ENCODE measurements around the gene SLC30A2.
A peak's percentile ranks its signal among the peaks of the same experiment; 100 is the strongest.
"Not testable (repeated sequence)": the region's sequence is repeated elsewhere in the genome, so short reads cannot be mapped to it uniquely, and the experiment has no call there.

SLC30A2 gene

GRCh38 chr1:26045722-26046245 lies at the start of gene SLC30A2:
Gene SLC30A2, minus strand, starts transcription at chr1:26046118. Its CDS starts 222 bp downstream, at chr1:26045896.
- DNase-seq = no peak
- in situ Hi-C loops (cut with MboI; ENCODE audit: low pct_unique_long_range_greater_than_20kb, low sequenced_read_pairs) = no loop called here

GRCh38 chr1:26094677-26095383 lies 48.9 kb upstream of the SLC30A2 start:
- in situ Hi-C loops (cut with MboI; ENCODE audit: low pct_unique_long_range_greater_than_20kb, low sequenced_read_pairs) = no loop called here
- peak; percentile 42 for DNase-seq

- no peak for DNase-seq
- in situ Hi-C loops (cut with MboI; ENCODE audit: low pct_unique_long_range_greater_than_20kb, low sequenced_read_pairs) = no loop called here
These were observed 48.3 kb upstream of the SLC30A2 start for GRCh38 chr1:26094076-26094669.

GRCh38 chr1:26093569-26093968 lies 47.7 kb upstream of the SLC30A2 start:
- DNase-seq; in situ Hi-C loops (cut with MboI; ENCODE audit: low pct_unique_long_range_greater_than_20kb, low sequenced_read_pairs): not testable (repeated sequence)

GRCh38 chr1:26092422-26092821 lies 46.5 kb upstream of the SLC30A2 start:
- in situ Hi-C loops (cut with MboI; ENCODE audit: low pct_unique_long_range_greater_than_20kb, low sequenced_read_pairs) = no loop called here
- DNase-seq = no peak

- in situ Hi-C loops (cut with MboI; ENCODE audit: low pct_unique_long_range_greater_than_20kb, low sequenced_read_pairs) = no loop called here
- no peak for DNase-seq
These were observed 45.0 kb upstream of the SLC30A2 start for GRCh38 chr1:26090893-26091292.

- no peak for DNase-seq
- in situ Hi-C loops (cut with MboI; ENCODE audit: low pct_unique_long_range_greater_than_20kb, low sequenced_read_pairs) = no loop called here
These were observed 43.2 kb upstream of the SLC30A2 start for GRCh38 chr1:26089125-26089524.

GRCh38 chr1:26084844-26085243 lies 38.9 kb upstream of the SLC30A2 start:
- DNase-seq = no peak
- in situ Hi-C loops (cut with MboI; ENCODE audit: low pct_unique_long_range_greater_than_20kb, low sequenced_read_pairs) = no loop called here

GRCh38 chr1:26084091-26084561 lies 38.2 kb upstream of the SLC30A2 start:
- in situ Hi-C loops (cut with MboI; ENCODE audit: low pct_unique_long_range_greater_than_20kb, low sequenced_read_pairs) = no loop called here
- DNase-seq = no peak

GRCh38 chr1:26083208-26083607 lies 37.3 kb upstream of the SLC30A2 start:
- in situ Hi-C loops (cut with MboI; ENCODE audit: low pct_unique_long_range_greater_than_20kb, low sequenced_read_pairs) = no loop called here
- DNase-seq = no peak

GRCh38 chr1:26082020-26082350 lies 36.1 kb upstream of the SLC30A2 start:
- no peak for DNase-seq
- in situ Hi-C loops (cut with MboI; ENCODE audit: low pct_unique_long_range_greater_than_20kb, low sequenced_read_pairs) = no loop called here

- in situ Hi-C loops (cut with MboI; ENCODE audit: low pct_unique_long_range_greater_than_20kb, low sequenced_read_pairs) = no loop called here
These were observed 35.5 kb upstream of the SLC30A2 start for GRCh38 chr1:26081267-26082019.

GRCh38 chr1:26079960-26080814 lies 34.3 kb upstream of the SLC30A2 start:
- DNase-seq = no peak
- in situ Hi-C loops (cut with MboI; ENCODE audit: low pct_unique_long_range_greater_than_20kb, low sequenced_read_pairs) = no loop called here

More at GRCh38 chr1:26081267-26082019, 35.5 kb upstream of the SLC30A2 start:
- DNase-seq = no peak

- DNase-seq = no peak
- in situ Hi-C loops (cut with MboI; ENCODE audit: low pct_unique_long_range_greater_than_20kb, low sequenced_read_pairs) = no loop called here
These were observed 33.3 kb upstream of the SLC30A2 start for GRCh38 chr1:26079178-26079563.

GRCh38 chr1:26078286-26079177 lies 32.6 kb upstream of the SLC30A2 start:
- in situ Hi-C loops (cut with MboI; ENCODE audit: low pct_unique_long_range_greater_than_20kb, low sequenced_read_pairs) = no loop called here
- no peak for DNase-seq

GRCh38 chr1:26077524-26077923 lies 31.6 kb upstream of the SLC30A2 start:
- in situ Hi-C loops (cut with MboI; ENCODE audit: low pct_unique_long_range_greater_than_20kb, low sequenced_read_pairs) = no loop called here
- no peak for DNase-seq

GRCh38 chr1:26075421-26076144 lies 29.7 kb upstream of the SLC30A2 start:
- in situ Hi-C loops (cut with MboI; ENCODE audit: low pct_unique_long_range_greater_than_20kb, low sequenced_read_pairs) = no loop called here
- no peak for DNase-seq

GRCh38 chr1:26072305-26072704 lies 26.4 kb upstream of the SLC30A2 start:
- no peak for DNase-seq
- in situ Hi-C loops (cut with MboI; ENCODE audit: low pct_unique_long_range_greater_than_20kb, low sequenced_read_pairs) = no loop called here

Measured in KBM-7 (cell line).